Tibial nerve (tissue), 4 donors: ENCODE data around the gene DET1.

ENCODE experiments used
- EP300 ChIP-seq, 2 donors: sonication (generic); formaldehyde crosslinking; IDR thresholded peaks; one replicate each; pipeline ENCODE4 v1.6.1; 2017; ENCODE audit warnings: antibody characterized with exemption in 2 of 2, mild to moderate bottlenecking in 1 of 2
- POLR2A ChIP-seq, 2 donors: fragments of 450-650 bp; IDR thresholded peaks; one replicate each; pipeline ENCODE4 v1.6.1; 2017; ENCODE audit warnings: antibody characterized with exemption in 2 of 2, mild to moderate bottlenecking in 2 of 2, moderate library complexity in 2 of 2
- TF ChIP-seq, protein P1 (sequence below), 5 experiments: fragments of 200-600 bp in 3 of 5; fragments of 450-650 bp in 2 of 5; sonication (generic) in 3 of 5; IDR thresholded peaks; one replicate each; pipeline ENCODE4 v1.5.1; 2016 to 2019; ENCODE audit warnings: antibody characterized with exemption in 5 of 5, mild to moderate bottlenecking in 3 of 5, moderate library complexity in 2 of 5

DNA sequence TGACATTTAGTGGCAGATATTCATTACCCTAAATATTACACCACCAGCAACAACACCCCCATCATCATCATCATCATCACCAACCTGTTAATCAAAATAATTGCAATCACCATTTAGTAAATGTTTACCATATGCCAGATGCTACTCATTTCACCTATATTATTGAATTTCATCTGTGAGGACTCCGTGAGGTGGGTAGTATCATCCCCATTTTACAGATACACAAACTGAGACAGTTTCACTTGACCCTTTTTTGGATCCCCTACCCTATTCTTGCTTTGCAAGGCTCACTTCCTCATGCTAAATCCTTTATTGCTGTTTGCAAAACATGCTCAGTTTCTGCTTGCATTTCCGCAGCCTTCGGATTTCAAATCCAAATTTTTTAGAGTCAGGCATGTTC is 18.3 kb upstream of the DET1 start:
- TF ChIP-seq, protein P1, sequence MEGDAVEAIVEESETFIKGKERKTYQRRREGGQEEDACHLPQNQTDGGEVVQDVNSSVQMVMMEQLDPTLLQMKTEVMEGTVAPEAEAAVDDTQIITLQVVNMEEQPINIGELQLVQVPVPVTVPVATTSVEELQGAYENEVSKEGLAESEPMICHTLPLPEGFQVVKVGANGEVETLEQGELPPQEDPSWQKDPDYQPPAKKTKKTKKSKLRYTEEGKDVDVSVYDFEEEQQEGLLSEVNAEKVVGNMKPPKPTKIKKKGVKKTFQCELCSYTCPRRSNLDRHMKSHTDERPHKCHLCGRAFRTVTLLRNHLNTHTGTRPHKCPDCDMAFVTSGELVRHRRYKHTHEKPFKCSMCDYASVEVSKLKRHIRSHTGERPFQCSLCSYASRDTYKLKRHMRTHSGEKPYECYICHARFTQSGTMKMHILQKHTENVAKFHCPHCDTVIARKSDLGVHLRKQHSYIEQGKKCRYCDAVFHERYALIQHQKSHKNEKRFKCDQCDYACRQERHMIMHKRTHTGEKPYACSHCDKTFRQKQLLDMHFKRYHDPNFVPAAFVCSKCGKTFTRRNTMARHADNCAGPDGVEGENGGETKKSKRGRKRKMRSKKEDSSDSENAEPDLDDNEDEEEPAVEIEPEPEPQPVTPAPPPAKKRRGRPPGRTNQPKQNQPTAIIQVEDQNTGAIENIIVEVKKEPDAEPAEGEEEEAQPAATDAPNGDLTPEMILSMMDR (IDR thresholded peaks at IDR 0.05): no peak
- TF ChIP-seq EP300 (IDR thresholded peaks at IDR 0.05): no peak
- no peak for TF ChIP-seq POLR2A (IDR thresholded peaks at IDR 0.05)
